SU-DHL-6 (cell line): Measurements from ENCODE around the gene IGSF1.

ENCODE experiments used
- EZH2phosphoT487 ChIP-seq: fragments of 200-600 bp; sonication (generic), shearing (Covaris generic); conservative IDR thresholded peaks from 2 replicates; pipeline ENCODE4 v1.6.1; 2018; ENCODE audit warnings: mild to moderate bottlenecking, antibody characterized with exemption, low read length, moderate library complexity, mixed read lengths
- TF ChIP-seq, protein P1 (sequence below): fragments of 200-600 bp; sonication (generic); IDR thresholded peaks from one replicate; pipeline ENCODE4 v1.5.1; 2017; ENCODE audit warnings: antibody characterized with exemption, mild to moderate bottlenecking, low read length, moderate library complexity; ENCODE audit not compliant: insufficient read depth, poor library complexity, severe bottlenecking

DNA sequence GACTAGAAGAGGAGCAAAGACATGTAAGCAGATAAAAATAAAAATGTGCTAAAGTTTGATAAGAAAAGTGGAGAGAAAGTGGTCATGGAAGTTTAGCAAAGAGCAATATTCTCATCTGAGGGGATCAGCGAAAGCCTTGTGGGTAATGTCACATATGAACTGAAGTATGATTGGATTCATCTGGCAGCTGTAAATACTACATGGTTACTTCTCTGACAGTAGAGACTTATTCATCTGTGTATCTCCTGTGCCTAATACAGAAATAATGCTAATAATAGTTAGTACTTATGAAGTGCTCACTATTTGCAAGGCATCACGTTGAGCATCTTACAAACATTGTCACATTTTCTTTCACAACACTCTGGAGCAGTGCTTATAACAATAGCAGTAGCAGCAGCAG lies 8.9 kb upstream of the IGSF1 start:
- TF ChIP-seq, protein P1, sequence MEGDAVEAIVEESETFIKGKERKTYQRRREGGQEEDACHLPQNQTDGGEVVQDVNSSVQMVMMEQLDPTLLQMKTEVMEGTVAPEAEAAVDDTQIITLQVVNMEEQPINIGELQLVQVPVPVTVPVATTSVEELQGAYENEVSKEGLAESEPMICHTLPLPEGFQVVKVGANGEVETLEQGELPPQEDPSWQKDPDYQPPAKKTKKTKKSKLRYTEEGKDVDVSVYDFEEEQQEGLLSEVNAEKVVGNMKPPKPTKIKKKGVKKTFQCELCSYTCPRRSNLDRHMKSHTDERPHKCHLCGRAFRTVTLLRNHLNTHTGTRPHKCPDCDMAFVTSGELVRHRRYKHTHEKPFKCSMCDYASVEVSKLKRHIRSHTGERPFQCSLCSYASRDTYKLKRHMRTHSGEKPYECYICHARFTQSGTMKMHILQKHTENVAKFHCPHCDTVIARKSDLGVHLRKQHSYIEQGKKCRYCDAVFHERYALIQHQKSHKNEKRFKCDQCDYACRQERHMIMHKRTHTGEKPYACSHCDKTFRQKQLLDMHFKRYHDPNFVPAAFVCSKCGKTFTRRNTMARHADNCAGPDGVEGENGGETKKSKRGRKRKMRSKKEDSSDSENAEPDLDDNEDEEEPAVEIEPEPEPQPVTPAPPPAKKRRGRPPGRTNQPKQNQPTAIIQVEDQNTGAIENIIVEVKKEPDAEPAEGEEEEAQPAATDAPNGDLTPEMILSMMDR = no peak
- no peak for TF ChIP-seq EZH2phosphoT487
